ENCODE data around the gene FTH1.

FTH1 gene

DNA sequence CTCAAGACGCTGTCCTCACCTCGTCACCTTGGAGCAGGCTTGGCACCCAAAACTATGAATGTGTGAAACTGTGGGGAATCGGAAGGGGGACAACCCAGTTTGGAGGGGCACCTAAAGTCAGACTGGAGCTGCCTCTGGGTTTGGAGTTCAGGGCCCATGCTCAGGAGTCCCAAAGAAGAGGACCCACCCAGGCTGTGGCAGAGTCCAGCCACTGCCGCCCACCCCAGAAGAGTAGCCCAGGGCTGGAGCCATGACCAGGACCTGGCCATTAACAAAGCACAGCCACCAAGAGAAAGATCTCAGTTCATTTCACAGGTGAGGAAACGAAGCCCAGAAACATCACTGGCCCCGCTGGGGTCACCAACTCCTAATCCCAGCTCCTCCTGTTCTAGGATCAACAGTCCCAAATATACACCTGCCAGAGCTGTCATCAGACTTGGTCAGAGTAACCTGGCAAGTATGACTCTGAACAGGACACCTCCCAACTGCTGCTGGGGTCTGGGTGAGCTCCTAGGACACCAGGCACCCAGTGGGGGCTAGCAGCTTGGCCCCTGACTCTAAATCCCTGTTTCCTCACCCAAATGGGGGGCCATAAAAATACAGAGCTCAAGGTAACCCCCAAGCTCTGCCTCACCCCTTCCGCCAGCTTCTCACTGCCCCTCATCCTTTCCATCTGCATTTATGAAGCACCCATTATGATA lies 52.8 kb downstream of the FTH1 start:
- no peak for DNase-seq (ENCODE audit: low spot score)

Measured in RKO (cell line).